MG63 (cell line): Measurements from ENCODE around the gene DTD1. TPM values are rescaled to one million over a fixed set of nuclear protein-coding genes. Genes with fewer than 3 reads are reported as not detected.

Source experiments
- DNase-seq: peaks from one replicate; pipeline ENCODE4 v3.0.0-alpha.2; 2020
- H3K27me3 ChIP-seq: fragments of 250-450 bp; sonication (Bioruptor Pico); 2 replicates; pipeline ENCODE4 v1.5.1; 2020; ENCODE audit warnings: mild to moderate bottlenecking, moderate library complexity
- H3K36me3 ChIP-seq: fragments of 250-450 bp; sonication (Bioruptor Pico); 2 replicates; pipeline ENCODE4 v1.5.1; 2020; ENCODE audit warnings: mild to moderate bottlenecking, moderate library complexity
- H3K4me3 ChIP-seq: fragments of 250-450 bp; sonication (Bioruptor Pico); 2 replicates; pipeline ENCODE4 v1.5.1; 2020; ENCODE audit warnings: mild to moderate bottlenecking, moderate library complexity
- H3K9me3 ChIP-seq: fragments of 250-450 bp; sonication (Bioruptor Pico); 2 replicates; pipeline ENCODE4 v1.5.1; 2020; ENCODE audit warnings: mild to moderate bottlenecking, moderate library complexity
- total RNA-seq: library from RNA; depleted of rRNA; stranded (reverse); fragments of >200 nt; shearing (Covaris generic); gene quantifications from 2 replicates; pipeline ENCODE4 v1.2.3, GENCODE V29; 2014; ENCODE audit warnings: low replicate concordance

The DTD1 gene
- total RNA-seq, 1 experiment from 2014 or later, result 48.2 TPM

DNA sequence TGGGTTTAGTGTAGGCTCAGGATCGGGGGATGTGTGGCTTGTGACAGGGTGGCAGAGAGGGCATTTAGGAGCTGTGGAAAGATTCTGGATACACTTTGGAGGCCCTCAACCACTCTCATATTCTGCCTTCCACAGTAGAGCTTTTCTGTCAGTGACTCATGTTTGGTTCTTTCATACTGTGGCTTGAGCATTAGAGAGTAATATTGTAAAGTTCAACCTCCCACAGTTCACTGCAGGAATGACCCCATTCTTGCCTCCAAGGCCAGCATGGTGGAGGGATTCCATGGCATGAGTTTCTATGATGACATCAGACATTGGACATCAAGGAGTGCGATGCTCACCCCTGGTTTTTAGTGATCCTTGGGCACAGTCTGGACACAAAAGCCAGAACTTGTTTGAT lies 50.9 kb downstream of the DTD1 start:
- no peaks in the 10 kb centered on the region for H3K27me3 ChIP-seq
- no peaks in the 10 kb centered on the region for H3K36me3 ChIP-seq
- H3K9me3 ChIP-seq, result no peaks in the 10 kb centered on the region
- DNase-seq, result no peak
- H3K4me3 ChIP-seq, result no peak overlapping the region

DNA sequence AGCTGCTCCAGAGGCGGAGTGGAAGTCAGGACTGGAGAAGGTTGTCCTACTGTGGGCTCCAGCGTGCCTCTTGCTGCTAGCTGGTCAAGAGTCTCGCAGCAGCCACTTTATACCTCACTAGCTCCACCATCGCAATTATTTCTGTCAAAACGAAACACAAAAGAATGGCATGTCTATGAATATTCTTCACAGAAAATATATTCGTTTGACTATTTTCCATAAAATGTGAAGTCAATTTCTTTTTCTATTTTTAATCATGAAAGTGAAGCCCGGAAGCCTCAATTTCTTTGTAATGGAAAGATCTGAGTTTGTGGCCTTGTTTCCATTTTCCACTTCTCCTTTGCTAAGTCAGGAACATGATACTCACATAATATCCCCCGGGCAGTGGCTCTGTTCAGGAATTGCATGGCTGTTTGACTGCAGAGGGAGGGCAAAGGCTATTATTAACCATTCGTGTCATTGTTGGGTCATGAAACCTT lies 51.7 kb downstream of the DTD1 start:
- no peaks in the 10 kb centered on the region for H3K27me3 ChIP-seq
- no peaks in the 10 kb centered on the region for H3K36me3 ChIP-seq
- H3K4me3 ChIP-seq, result no peak overlapping the region
- DNase-seq, result no peak
- H3K9me3 ChIP-seq, result no peaks in the 10 kb centered on the region

DNA sequence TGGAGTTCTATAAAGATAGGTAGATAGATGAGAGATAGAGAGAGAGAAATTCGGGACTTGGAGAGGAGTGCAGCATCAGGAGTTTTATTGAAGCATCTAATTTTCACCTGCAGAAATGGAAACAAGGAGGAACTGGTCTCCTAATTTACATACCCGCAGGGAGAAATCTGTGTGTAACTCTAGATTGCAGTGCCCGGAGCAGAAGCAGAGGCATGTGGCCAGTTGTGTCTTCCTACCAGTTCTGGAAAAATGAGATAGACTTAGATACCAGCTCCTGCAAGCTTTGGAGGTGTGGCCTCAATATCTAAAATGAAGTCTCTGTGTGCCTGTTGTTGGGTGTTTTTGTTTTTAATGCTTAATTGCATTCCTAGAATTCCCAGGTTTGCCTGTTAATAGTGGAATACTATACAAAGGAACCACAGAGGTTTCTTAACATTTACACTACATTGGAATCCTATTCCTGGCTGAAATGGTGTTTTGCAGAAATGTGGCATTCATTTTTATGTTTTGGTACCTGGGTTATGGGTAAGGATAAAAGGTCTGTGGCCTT lies 57.4 kb downstream of the DTD1 start:
- no peak for DNase-seq
- Histone ChIP-seq H3K36me3 (no peaks in the 10 kb centered on the region), H3K9me3 (no peaks in the 10 kb centered on the region), H3K4me3 (no peak overlapping the region), H3K27me3 (no peaks in the 10 kb centered on the region)

DNA sequence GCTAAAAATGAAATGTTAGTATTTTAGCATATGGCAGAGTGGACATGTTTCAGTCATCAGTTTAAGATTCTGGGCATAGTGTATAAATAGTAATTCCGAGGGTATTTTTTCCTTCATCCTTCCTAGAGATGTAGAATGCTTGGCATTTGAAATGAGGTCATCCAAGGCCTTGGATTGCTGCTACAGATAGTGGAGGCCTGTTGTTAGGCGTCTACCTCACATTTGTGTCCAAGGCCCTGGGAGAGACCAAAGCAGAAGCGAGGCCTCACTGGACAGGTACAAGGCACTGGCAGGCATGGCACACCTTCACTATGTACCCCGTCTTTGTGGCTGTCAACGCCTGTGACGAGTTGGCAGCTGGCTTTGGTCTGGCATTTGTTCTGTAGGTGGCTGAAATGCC lies 58.0 kb downstream of the DTD1 start:
- Histone ChIP-seq H3K36me3 (no peaks in the 10 kb centered on the region), H3K9me3 (no peaks in the 10 kb centered on the region), H3K4me3 (no peak overlapping the region), H3K27me3 (no peaks in the 10 kb centered on the region)
- DNase-seq, result no peak

DNA sequence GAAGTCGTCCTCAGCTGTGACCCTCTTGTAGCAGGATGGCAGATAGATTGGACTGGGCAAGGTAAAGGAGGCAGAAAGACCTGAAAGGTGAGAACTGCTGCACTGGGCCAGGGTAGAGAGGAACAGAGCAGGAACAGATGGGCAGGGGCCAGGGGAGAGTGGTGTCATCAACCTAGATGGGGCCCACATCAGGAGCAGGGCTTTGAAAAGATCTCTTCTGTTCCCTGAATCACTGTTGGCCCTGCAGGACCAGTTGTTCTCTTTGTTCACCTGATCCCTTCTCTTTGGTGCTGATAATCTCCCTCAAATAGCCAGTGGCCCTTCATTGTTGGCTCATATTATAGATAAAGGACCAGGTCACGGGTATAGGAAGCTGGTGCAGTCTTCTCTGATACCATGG lies 59.9 kb downstream of the DTD1 start:
- Histone ChIP-seq H3K9me3 (no peaks in the 10 kb centered on the region), H3K27me3 (no peaks in the 10 kb centered on the region)
- DNase-seq, result no peak

DNA sequence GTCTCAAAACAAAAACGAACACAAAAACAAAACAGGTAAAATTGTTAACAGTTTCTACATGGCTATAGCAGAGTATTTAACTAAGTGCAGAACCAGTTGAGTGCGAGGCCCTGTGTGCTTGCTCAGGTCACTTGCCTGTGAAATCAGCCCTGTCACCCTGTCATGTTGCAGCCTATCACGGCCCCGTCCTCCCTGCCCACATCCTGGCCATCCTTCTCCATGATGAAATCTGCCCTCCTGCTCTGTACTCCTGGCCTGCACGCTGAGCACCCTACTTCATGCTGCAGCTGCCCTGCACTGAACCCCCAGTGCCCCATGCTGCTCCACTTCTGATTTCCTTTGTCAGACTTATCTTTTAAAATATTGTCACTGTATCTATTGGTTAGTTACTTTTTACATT lies 62.4 kb downstream of the DTD1 start:
- Histone ChIP-seq H3K4me3 (no peak overlapping the region), H3K36me3 (no peaks in the 10 kb centered on the region), H3K9me3 (no peaks in the 10 kb centered on the region), H3K27me3 (no peaks in the 10 kb centered on the region)
- DNase-seq, result no peak

More for the DNA sequence above, 59.9 kb downstream of the DTD1 start:
- Histone ChIP-seq H3K4me3 (no peak overlapping the region), H3K36me3 (no peaks in the 10 kb centered on the region)

DNA sequence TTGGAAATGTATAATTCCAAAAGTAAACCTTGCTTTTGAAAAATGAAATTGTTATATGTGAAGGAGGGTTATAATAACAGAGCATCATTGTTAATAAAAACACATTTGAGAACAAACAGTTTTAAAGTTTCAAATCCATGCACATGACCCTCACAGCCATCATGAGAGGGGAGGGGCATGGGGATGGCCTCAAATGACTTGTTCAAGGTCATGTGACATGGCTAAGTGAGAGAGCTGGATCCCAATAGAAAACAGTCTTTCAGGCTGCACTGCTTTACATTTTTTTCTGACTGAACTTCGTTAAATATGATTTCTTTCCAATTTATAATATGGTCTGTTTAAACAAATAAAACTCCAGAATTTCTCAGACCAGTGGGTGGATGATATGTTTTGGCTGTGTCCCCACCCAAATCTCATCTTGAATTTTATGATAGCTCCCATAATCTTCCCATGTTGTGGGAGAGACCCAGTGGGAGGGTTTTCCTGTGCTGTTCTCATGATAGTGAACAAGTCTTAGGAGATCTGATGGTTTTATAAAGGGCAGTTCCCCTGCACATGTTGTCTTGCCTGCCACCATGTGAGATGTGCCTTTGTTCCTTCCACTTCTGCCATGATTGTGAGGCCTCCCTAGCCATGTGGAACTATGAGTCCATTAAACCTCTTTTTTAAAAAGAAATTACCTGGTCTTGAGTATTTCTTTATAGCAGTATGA lies 66.0 kb downstream of the DTD1 start:
- no peak for DNase-seq
- Histone ChIP-seq H3K27me3 (no peaks in the 10 kb centered on the region), H3K4me3 (no peak overlapping the region), H3K36me3 (no peaks in the 10 kb centered on the region), H3K9me3 (no peaks in the 10 kb centered on the region)

DNA sequence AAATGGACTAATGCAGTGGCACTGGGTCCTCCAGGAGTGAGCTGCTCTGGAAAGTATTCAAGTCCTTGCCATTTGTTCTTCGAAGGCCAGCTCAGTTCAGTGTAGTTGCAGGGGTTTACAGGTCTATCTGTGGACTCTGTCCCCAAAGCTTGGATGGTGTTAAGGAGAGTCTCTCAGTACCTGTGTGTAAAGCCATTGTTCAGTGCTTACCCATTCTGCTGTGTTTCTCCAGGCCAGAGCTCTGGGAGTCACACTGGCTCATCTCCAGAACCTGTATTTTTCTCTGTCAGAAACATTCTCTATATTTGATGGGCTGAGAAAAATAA lies 66.6 kb downstream of the DTD1 start:
- no peak for DNase-seq
- no peak overlapping the region for H3K4me3 ChIP-seq
- no peaks in the 10 kb centered on the region for H3K27me3 ChIP-seq
- H3K9me3 ChIP-seq, result no peaks in the 10 kb centered on the region
- H3K36me3 ChIP-seq, result no peaks in the 10 kb centered on the region

DNA sequence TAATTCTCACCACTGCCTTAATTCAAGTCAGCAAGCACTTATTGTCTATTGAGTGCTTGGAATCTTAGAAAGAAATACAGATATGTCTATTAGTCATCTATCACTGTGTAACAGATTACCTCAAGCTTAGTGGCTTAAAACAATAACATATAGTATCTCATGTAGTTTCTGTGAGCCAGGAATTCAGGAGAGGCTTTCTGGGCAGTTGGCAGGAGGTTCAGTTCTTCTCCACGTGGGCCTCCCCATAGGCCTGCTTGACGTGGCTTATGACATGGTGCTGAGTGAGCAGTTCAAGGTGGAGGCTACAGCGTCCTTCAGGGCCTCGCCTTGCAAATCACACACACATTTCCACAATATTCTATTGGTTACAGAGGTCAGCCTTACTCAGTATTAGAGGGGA lies 69.7 kb downstream of the DTD1 start:
- H3K36me3 ChIP-seq, result no peaks in the 10 kb centered on the region
- no peak overlapping the region for H3K4me3 ChIP-seq
- H3K27me3 ChIP-seq, result no peaks in the 10 kb centered on the region
- no peaks in the 10 kb centered on the region for H3K9me3 ChIP-seq
- DNase-seq, result peak; percentile 79

DNA sequence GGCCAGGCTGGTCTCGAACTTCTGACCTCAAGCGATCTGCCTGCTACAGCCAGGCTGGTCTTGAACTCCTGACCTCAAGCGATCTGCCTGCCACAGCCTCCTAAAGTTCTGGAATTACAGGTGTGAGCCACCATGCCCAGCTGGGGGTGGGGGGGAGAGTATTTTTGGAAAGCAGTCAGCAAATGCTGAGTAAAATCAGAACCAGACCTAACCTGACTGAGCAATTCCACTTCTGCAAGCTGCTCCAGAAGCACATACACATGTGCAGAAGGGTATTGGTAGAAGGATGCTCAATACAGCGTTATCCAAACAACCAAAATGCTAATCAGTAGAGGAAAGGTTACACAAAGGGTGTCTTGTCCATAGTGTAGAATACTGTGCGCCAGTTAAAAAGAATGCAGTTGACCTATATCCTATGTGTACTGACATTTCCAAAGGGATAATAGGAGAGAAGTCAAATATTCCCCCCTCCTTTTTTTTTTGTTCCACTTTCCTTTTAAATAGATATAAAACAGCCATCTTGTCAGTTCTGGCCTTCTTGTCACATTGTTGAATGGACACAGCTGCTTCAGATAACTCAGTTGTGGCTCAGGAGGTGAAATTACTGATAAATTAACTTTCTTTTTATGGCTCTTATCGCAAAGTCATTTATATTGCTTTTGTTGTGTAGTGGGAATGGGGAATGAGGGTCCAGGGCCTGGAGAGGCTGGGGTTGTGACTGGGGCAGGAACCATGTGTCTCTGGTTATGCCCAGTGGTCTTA lies 74.6 kb downstream of the DTD1 start:
- Histone ChIP-seq H3K9me3 (no peaks in the 10 kb centered on the region), H3K4me3 (no peak overlapping the region), H3K36me3 (no peaks in the 10 kb centered on the region), H3K27me3 (no peaks in the 10 kb centered on the region)
- no peak for DNase-seq

DNA sequence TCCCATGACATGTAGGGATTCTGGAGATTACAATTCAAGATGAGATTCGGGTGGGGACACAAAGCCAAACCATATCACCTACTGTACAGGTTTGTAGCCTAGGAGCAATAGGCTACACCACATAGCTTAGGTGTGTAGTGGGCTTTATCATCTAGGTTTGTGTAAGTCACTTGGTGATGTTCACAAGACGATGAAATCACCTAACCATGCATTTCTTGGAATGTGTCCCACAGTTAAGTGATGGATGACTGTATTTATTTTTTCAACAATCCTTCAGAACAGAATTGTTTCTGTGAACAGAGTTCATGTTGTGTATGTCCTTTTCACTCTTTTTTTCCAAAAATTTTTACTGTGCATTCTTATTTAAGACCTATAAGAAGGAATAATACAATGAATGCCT lies 76.1 kb downstream of the DTD1 start:
- no peaks in the 10 kb centered on the region for H3K36me3 ChIP-seq
- DNase-seq, result no peak
- no peaks in the 10 kb centered on the region for H3K9me3 ChIP-seq
- no peaks in the 10 kb centered on the region for H3K27me3 ChIP-seq
- H3K4me3 ChIP-seq, result no peak overlapping the region

DNA sequence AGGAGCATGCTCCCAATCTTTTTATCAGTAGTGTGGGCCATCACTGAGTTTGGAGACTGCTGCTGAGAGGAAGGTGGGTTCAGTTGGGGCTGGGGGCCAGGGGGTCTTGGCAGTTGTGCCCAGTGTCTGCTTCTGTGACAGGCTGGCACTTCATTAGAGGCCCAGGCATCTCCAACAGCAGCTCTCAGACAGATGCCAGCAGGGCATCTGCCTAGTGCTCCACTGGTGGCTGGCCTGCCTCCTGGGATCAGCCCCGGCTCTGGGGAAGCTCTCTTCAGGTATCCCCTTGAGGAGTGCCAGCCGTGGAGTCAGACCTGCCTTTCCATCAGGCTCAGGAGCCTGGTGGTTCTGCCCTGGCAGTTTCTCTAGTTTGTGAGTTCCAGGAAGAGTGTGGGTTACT lies 77.3 kb downstream of the DTD1 start:
- DNase-seq, result no peak
- no peaks in the 10 kb centered on the region for H3K9me3 ChIP-seq
- H3K27me3 ChIP-seq, result no peaks in the 10 kb centered on the region
- H3K36me3 ChIP-seq, result no peaks in the 10 kb centered on the region
- H3K4me3 ChIP-seq, result no peak overlapping the region

DNA sequence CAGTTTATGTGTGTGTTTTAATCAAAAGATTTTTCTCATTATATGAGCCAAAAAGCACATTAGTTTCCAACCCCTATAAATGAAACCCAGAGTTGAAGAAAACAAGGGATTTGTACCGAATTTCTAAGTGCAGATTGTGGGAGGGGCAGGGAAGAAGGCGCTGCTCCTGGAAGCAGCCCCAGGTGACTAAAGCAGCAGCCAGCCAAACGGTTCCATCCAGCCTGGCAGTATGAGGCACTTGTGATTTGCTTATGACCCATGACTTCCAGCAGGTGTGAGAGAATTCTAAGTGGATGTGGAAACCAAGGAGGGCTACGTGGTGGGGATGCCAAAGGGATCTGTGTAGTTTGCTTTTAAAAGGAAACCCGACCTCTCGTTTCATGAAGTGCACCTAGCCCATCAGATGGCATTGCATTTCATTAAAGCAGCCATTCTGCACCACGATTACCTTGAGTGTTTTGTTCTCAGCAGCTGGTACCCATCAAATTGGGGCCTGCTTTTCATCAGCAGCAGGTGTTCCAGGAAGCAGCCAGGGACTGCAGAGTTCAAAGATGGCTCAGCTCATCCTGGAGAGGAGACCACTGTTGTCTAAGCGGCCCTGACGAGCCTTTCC lies 79.1 kb downstream of the DTD1 start:
- DNase-seq, result no peak
- no peak overlapping the region for H3K4me3 ChIP-seq
- H3K9me3 ChIP-seq, result no peaks in the 10 kb centered on the region
- no peaks in the 10 kb centered on the region for H3K36me3 ChIP-seq
- H3K27me3 ChIP-seq, result no peaks in the 10 kb centered on the region

DNA sequence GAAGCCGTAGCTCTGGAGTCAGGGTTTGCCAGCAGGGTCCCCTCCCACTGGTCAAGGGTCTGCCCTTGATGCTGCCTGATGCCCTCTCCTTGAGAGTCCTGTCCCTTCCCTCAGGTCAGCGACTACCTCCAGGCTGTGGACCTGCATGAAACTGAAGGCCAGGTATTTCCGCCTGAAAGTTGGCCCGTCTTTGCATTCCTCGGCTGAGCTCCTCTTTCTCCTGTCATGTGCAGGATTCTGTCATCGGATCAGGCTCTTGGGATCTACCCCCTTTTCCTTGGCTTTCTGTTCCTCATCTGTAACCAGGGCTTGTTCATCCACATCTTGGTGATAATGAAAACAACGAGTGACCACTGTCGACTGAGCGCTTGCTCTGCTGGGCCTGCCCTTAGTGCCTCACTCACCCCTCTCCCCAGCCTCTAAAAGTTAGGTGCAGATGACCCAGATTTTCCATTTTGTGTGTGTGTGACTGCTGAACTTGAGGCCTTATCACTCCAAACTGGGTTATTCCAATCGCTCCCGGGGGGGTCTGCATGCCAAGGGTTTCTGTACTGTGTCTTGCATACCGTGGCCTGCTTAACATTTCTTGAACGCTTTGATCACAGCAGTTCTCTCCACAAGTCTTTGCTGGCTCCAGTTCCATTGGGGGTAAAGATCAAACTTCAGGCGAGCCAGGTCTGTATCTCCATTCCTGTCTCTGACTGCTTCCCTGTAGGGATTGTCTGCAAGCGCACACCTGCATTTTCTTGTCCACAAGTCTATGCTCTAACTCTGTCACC lies 81.6 kb downstream of the DTD1 start:
- no peaks in the 10 kb centered on the region for H3K27me3 ChIP-seq
- DNase-seq, result no peak
- no peaks in the 10 kb centered on the region for H3K9me3 ChIP-seq
- no peak overlapping the region for H3K4me3 ChIP-seq
- H3K36me3 ChIP-seq, result no peaks in the 10 kb centered on the region

DNA sequence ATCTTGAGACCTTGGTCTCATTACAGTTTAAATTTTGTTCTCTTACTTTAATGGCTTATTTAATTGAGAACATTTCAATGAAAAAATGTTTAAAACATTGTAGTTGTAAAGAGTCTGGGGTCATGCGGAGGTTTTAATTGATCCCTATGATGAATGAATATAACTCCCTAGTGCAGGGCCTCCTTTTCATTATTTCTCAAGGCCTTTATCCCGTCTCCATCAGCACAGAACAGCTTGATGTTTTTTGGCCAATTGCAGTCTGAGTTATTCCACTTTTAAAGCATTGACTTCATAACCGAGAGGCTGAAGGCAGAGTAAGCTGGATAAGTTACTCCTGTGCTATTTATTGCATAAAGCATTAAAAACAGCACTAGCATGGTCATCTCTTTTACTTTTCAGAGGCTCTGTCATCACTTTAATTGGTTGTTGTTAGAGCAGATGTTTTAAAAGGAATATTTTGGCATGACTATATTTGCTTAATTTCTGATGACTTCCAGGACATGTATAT lies 83.4 kb downstream of the DTD1 start:
- Histone ChIP-seq H3K27me3 (no peaks in the 10 kb centered on the region), H3K36me3 (no peaks in the 10 kb centered on the region), H3K9me3 (no peaks in the 10 kb centered on the region), H3K4me3 (no peak overlapping the region)
- no peak for DNase-seq

DNA sequence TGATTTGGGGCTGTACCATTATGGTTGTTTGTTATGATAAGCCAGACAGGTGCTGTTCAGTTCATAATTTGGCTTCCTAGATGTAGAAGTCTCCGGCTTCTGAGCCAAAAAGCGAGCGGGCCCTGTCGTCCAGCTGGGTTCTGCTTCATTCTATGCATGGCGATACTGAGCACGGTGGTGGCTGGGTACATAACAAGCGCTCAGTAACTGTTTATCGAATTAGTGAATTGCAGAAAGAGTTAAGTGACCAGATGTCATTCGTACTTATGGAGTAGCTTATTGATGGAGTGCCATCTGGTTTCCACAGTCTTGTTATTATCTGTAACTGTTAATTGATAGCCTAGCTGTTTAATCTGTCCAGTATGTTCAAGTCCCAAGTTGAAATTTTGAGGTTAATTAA lies 85.0 kb downstream of the DTD1 start:
- no peaks in the 10 kb centered on the region for H3K27me3 ChIP-seq
- H3K9me3 ChIP-seq, result no peaks in the 10 kb centered on the region
- H3K4me3 ChIP-seq, result no peak overlapping the region
- no peak for DNase-seq
- no peaks in the 10 kb centered on the region for H3K36me3 ChIP-seq

DNA sequence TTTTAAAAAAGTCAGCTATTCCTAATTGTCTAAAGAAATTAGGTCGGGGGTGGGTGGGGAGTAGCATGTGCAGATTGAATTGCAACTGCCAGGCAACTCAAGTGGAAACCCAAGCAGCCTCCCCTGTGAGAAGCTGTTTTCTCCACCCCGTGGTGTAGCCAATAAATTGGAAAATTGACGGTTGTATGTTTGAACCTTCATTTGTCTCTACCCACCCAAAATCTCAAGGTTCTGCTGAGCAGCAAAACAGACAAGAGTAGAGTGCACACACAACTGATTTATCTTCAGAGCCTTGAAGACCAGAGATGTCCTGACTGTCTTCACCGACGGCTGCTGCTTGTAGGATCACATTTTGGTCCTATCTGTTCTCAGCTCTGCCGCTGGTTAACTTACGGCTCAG lies 88.5 kb downstream of the DTD1 start:
- no peak overlapping the region for H3K4me3 ChIP-seq
- no peaks in the 10 kb centered on the region for H3K36me3 ChIP-seq
- no peaks in the 10 kb centered on the region for H3K27me3 ChIP-seq
- H3K9me3 ChIP-seq, result no peaks in the 10 kb centered on the region
- no peak for DNase-seq
